HG03108 (cell line): ENCODE data around the gene PPM1K.
"Not testable (repeated sequence)": the region's sequence is repeated elsewhere in the genome, so short reads cannot be mapped to it uniquely, and the experiment has no call there.

ENCODE experiments used
- ATAC-seq: cut with Tn5 transposase; IDR thresholded peaks from one replicate; pipeline ENCODE4 v1.9.1; 2021; ENCODE audit warnings: moderate library complexity; ENCODE audit not compliant: unreplicated experiment

Gene PPM1K

GRCh38 chr4:88284439-88285234 is at the start of gene PPM1K:
Gene PPM1K, minus strand, starts transcription at chr4:88284561. Its CDS starts 5,978 bp downstream, at chr4:88278583.
- ATAC-seq, result peak; percentile 85

- ATAC-seq, result no peak
These were observed 49.5 kb upstream of the PPM1K start for GRCh38 chr4:88333741-88334405.

GRCh38 chr4:88327665-88328064 is 43.3 kb upstream of the PPM1K start:
- no peak for ATAC-seq

GRCh38 chr4:88320780-88321373 is 36.5 kb upstream of the PPM1K start:
- ATAC-seq, result peak; percentile 99

GRCh38 chr4:88320224-88320779 is 35.9 kb upstream of the PPM1K start:
- ATAC-seq, result peak; percentile 43

GRCh38 chr4:88318751-88319350 is 34.5 kb upstream of the PPM1K start:
- no peak for ATAC-seq

- ATAC-seq, result no peak
These were observed 31.2 kb upstream of the PPM1K start for GRCh38 chr4:88315460-88316017.

- not testable (repeated sequence) for ATAC-seq
These were observed 28.8 kb upstream of the PPM1K start for GRCh38 chr4:88313088-88313624.

- ATAC-seq, result no peak
These were observed 24.2 kb upstream of the PPM1K start for GRCh38 chr4:88308587-88308986.

GRCh38 chr4:88297725-88298454 is 13.5 kb upstream of the PPM1K start:
- ATAC-seq, result no peak

- ATAC-seq, result no peak
These were observed 12.8 kb upstream of the PPM1K start for GRCh38 chr4:88297212-88297516.

- ATAC-seq, result no peak
These were observed 12.3 kb upstream of the PPM1K start for GRCh38 chr4:88296413-88297211.

- no peak for ATAC-seq
These were observed 11.3 kb upstream of the PPM1K start for GRCh38 chr4:88295656-88296055.

- ATAC-seq, result no peak
These were observed 6.6 kb upstream of the PPM1K start for GRCh38 chr4:88291003-88291402.

GRCh38 chr4:88286897-88287296 is 2.5 kb upstream of the PPM1K start:
- no peak for ATAC-seq

- no peak for ATAC-seq
These were observed 883 bp upstream of the PPM1K start for GRCh38 chr4:88285235-88285653.

- peak; percentile 7 for ATAC-seq
These were observed 511 bp downstream of the PPM1K start for GRCh38 chr4:88283661-88284438.

GRCh38 chr4:88280228-88280795 is 4.0 kb downstream of the PPM1K start:
- ATAC-seq, result no peak
